Kidney (tissue), 14 donors: ENCODE results near the gene NAA16. TPM values are rescaled to one million over a fixed set of nuclear protein-coding genes. Genes with fewer than 3 reads are reported as not detected.

ENCODE experiments used
- DNase-seq, 5 donors: peaks; one replicate each; pipeline ENCODE4 v3.0.0-alpha.2; 2013 to 2020
- FAIRE-seq: peaks from 2 replicates; lab custom pipeline; 2012; peaks lifted over from hg19 to GRCh38; lab: Jason Lieb, UNC
- H3K27ac ChIP-seq, 2 donors: one replicate each; pipeline ENCODE4 v1.7.0; 2013; ENCODE audit warnings: low read depth in 2 of 2, low read length in 2 of 2, inconsistent platforms in 1 of 2
- H3K27me3 ChIP-seq: one replicate; pipeline ENCODE4 v1.7.1; 2013; ENCODE audit warnings: low read length, inconsistent platforms; ENCODE audit not compliant: control insufficient read depth, insufficient read depth
- H3K36me3 ChIP-seq, 3 donors: one replicate each; pipeline versions ENCODE4 v1.7.0 to v1.7.1; 2013; ENCODE audit warnings: low read length in 3 of 3, control low read depth in 1 of 3, inconsistent platforms in 1 of 3; ENCODE audit not compliant: insufficient read depth in 3 of 3, control insufficient read depth in 2 of 3
- H3K4me1 ChIP-seq, 3 donors: one replicate each; pipeline versions ENCODE4 v1.7.0 to v1.7.1; 2013; ENCODE audit warnings: low read length in 3 of 3, inconsistent platforms in 1 of 3, low read depth in 1 of 3; ENCODE audit not compliant: control insufficient read depth in 2 of 3, insufficient read depth in 2 of 3
- H3K4me3 ChIP-seq, 3 donors: one replicate each; pipeline versions ENCODE4 v1.7.0 to v1.8.1; 2013; ENCODE audit warnings: low read length in 3 of 3, control low read depth in 1 of 3, inconsistent platforms in 1 of 3
- H3K9ac ChIP-seq, 3 donors: one replicate each; pipeline versions ENCODE4 v1.7.0 to v1.7.1; 2013; ENCODE audit warnings: low read length in 3 of 3, control low read depth in 1 of 3, inconsistent platforms in 1 of 3
- H3K9me3 ChIP-seq, 3 donors: one replicate each; pipeline versions ENCODE4 v1.7.0 to v1.7.1; 2013; ENCODE audit warnings: low read length in 3 of 3, control low read depth in 1 of 3, inconsistent platforms in 1 of 3; ENCODE audit not compliant: control insufficient read depth in 2 of 3, insufficient read depth in 1 of 3
- CTCF ChIP-seq: IDR thresholded peaks from 3 replicates; pipeline ENCODE4 v1.5.1; 2012; ENCODE audit warnings: mild to moderate bottlenecking, moderate library complexity, borderline replicate concordance; ENCODE audit not compliant: insufficient read depth; ENCODE audit errors: extremely low read depth
- intact Hi-C: fragments of 100-400 bp; cut with DNase I; formaldehyde crosslinking; loops from one replicate; pipeline ENCODE4 v1.11.1; 2022
- polyA plus RNA-seq: library from polyadenylated mRNA; stranded (reverse); fragments of 350-450 nt; fragmentation: Illumina TruSeq; extraction: RNeasy Lipid Tissue Mini Kit (QIAGEN cat#74804); gene quantifications from one replicate; pipeline ENCODE4 v1.2.3, GENCODE V29; 2014; ENCODE audit warnings: low read depth, low replicate concordance; ENCODE audit not compliant: insufficient read depth
- total RNA-seq: library from RNA; stranded (reverse); fragmentation: NEBNext Ultra II Directional; extraction: Animal tissue kit (Norgen Biotek cat#: 25700); gene quantifications from one replicate; pipeline ENCODE4 v1.2.1, GENCODE V29; 2021
- donor health status: control.
- donor health status: control.
- donor health status: control.
- donor health status: control.
- donor health status: control.
- donor health status: DM: yes; HTN: yes; CAD: no.
- donor health status: Normal renal cell carcinoma (clear cell type).

The NAA16 gene
- total and polyA plus RNA-seq, 2 donors from 2014 or later: 6.4 to 22.3 TPM

DNA sequence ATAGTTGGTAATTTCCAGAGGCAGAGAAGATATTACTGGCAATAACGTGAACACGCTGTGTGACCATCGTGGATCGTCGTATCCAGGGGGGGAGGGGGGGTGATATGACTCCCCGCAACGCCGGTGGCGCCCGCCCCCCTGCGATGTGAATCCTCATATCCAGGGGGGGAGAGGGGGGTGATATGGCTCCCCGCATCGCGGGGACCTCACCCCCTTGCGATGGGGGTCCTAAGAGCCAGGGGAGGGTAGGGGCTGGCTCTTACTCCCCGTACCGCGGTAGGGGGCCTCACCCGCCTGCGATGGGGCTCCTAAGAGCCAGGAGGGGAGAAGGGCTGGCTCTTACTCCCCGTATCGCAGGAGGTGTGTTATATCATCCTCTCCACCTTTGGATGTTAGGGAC is 115.0 kb downstream of the NAA16 start:
- no peaks in the 10 kb centered on the region for H3K36me3 ChIP-seq
- no peak overlapping the region for H3K27ac ChIP-seq
- TF ChIP-seq CTCF: no peak
- no peak overlapping the region for H3K9ac ChIP-seq
- no peak overlapping the region for H3K4me3 ChIP-seq
- H3K27me3 ChIP-seq: no peaks in the 10 kb centered on the region
- no peak for DNase-seq
- FAIRE-seq: no peak
- no peaks in the 10 kb centered on the region for H3K4me1 ChIP-seq
- intact Hi-C loops: no loop called here
- no peaks in the 10 kb centered on the region for H3K9me3 ChIP-seq

Other genes with a start within 250 kb of the NAA16 start
- 9.9 TPM for gene WBP4, start 249.8 kb upstream of the NAA16 start, total RNA-seq
- 9.6 TPM for gene WBP4, start 249.8 kb upstream of the NAA16 start, polyA plus RNA-seq
- gene KBTBD6, start 178.5 kb upstream of the NAA16 start, total RNA-seq: 9.3 TPM
- gene KBTBD6, start 178.5 kb upstream of the NAA16 start, polyA plus RNA-seq: 4.7 TPM
- gene KBTBD7, start 116.7 kb upstream of the NAA16 start, total RNA-seq: 8.4 TPM
- 4.3 TPM for gene KBTBD7, start 116.7 kb upstream of the NAA16 start, polyA plus RNA-seq
- gene MTRF1, start 47.7 kb upstream of the NAA16 start, total RNA-seq: 11.8 TPM
- gene MTRF1, start 47.7 kb upstream of the NAA16 start, polyA plus RNA-seq: 11.3 TPM
- 12.9 TPM for gene RGCC, start 146.3 kb downstream of the NAA16 start, total RNA-seq
- 40.9 TPM for gene RGCC, start 146.3 kb downstream of the NAA16 start, polyA plus RNA-seq